ENCODE measurements around the gene ZNF672. TPM values are rescaled to one million over a fixed set of nuclear protein-coding genes. Genes with fewer than 3 reads are reported as not detected.
A peak's percentile ranks its signal among the peaks of the same experiment; 100 is the strongest.
"Not testable (repeated sequence)": the region's sequence is repeated elsewhere in the genome, so short reads cannot be mapped to it uniquely, and the experiment has no call there.

Gene ZNF672
- total RNA-seq, 1 experiment from 2014 or later = 29.8 TPM

DNA sequence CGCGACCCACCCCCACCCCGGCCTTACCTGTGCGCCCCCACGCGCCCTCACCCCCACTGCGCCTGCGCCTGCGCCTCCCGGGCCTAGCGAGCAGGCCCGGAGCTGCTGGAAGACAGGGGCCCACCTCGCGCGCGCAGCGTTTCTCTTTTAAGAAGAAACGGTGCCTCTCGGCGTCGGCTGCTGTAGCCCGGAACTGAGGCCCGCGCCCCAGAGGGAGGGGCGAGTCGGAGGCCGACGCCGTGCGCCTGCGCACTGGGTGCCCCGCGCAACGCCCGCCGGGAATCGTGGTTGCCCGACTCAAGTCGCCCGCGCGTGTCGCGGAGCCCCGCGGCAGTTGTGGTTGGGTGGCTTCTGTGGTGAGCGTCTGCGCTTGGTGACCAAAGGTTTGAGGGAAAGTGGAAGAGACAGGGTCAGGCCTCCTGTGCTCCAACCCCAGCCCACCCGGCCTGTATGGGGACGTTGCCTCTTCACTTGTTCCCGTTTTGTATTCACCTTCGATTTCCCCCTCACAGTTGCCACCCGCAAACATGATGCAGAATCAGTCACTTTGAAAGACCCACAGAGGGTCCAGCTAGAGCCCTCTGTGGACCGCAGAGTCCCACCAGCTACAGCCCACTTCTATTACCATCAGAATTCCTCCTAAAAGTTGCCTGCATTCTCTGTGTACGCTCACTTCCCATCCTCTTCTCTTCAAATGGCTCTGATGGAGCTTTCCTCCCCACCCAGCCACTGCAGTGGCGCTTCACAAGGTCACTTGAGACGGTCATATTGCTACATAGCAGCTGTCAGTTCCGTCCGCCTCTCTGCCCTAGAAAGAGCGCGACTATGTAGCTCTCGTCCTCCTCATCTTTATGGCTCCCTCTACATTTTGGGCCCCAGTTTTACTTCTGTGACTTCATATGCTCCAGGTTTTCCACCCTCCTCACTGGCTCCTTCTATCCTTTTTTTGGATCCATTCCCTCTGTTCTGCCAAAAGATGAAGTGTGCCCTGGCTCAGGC, 21.2 kb downstream of the ZNF672 start, which contains the start of gene ZNF692:
Gene ZNF692, minus strand, starts transcription at position 195 of the 999 bp plus-strand sequence. CDS start 776 bp downstream, outside the sequence.
- in situ Hi-C loops (cut with HindIII; ENCODE audit: low pct_unique_long_range_greater_than_20kb, low sequenced_read_pairs) = no loop called here
- DNase-seq (ENCODE audit: low read depth, low spot score) = peak; percentile 96

GRCh38 chr1:248860007-248860406, 22.0 kb downstream of the ZNF672 start:
- no peak for DNase-seq (ENCODE audit: low read depth, low spot score)
- in situ Hi-C loops (cut with HindIII; ENCODE audit: low pct_unique_long_range_greater_than_20kb, low sequenced_read_pairs) = no loop called here

DNA sequence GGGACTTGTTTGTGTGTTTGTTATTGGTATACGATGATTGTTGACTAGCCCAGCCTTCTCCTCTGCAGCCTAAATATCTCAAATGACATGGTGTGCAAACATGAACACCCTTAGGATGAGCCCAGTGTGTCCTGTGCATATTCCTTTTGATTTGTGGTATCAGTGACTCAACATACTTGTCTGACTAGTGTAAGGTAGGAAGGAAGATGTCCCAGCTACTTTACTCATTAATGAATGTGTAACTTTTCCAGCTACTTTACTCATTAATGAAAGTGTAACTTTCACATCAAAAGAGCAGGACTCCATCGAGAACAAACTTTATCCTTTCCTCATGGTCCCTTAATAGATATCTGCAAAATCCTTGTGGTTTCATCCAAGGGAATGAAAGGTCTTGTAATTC, 23.6 kb downstream of the ZNF672 start:
- no peak for DNase-seq (ENCODE audit: low read depth, low spot score)
- in situ Hi-C loops (cut with HindIII; ENCODE audit: low pct_unique_long_range_greater_than_20kb, low sequenced_read_pairs) = no loop called here

GRCh38 chr1:248862695-248862997, 24.6 kb downstream of the ZNF672 start:
- in situ Hi-C loops (cut with HindIII; ENCODE audit: low pct_unique_long_range_greater_than_20kb, low sequenced_read_pairs) = no loop called here
- DNase-seq (ENCODE audit: low read depth, low spot score) = no peak

- in situ Hi-C loops (cut with HindIII; ENCODE audit: low pct_unique_long_range_greater_than_20kb, low sequenced_read_pairs) = no loop called here
- DNase-seq (ENCODE audit: low read depth, low spot score) = peak; percentile 75
Measured at GRCh38 chr1:248862998-248863881, 25.2 kb downstream of the ZNF672 start.

DNA sequence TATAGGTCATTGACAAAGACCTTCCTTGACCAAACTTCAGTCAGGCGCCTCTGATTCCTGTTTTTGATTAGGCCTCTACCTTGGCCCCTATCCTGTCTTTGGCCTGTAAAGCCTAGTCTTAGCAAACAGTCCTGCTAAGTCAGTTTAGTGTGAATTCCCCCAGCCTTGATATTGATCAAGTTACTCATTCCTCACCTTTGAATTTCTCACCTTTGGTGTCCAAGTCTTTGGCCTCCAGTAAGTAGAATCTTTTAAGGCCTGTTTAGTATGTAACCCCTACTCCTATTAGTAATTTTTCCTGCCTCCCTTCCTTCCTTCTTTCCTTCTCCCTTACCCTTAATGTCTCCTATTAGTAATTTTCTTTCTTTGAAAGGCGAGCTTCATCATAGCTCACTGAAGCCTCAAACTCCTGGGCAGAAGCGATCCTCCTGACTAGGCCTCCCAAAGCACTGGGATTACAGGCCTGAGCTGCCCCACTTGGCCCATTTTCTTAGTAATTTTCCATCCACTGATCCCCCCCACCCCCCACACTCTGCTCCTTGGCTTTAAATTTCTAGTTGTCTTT, 33.9 kb downstream of the ZNF672 start:
- DNase-seq (ENCODE audit: low read depth, low spot score) = no peak
- in situ Hi-C loops (cut with HindIII; ENCODE audit: low pct_unique_long_range_greater_than_20kb, low sequenced_read_pairs) = no loop called here

DNA sequence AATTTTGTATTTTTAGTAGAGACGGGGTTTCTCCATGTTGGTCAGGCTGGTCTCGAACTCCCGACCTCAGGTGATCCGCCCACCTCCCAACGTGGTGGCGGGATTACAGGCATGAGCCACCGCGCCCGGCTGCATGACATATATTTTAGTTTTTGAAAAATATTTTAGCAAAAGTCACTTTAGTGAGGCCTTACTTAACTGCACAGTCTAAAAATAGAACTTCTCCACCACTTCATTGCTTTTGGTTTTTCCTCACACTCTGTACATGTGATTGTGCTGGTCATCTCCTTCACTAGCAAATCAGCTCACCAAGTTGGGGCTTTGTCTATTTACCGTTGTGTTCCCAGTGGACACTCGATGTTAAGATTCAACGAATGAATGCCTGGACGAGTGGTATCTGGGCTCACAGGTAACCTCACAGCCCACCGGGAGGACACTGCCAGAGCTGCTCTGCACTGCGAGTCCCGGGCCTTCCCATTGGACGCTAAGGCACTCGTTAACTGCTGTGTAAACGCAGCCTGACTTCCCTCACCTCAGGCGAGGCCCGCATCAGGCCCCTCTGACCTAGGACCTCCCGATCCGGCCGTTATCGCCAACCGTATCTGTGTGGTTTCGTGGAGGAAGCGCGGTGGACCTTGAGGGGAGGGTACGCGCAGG, 34.9 kb downstream of the ZNF672 start:
- in situ Hi-C loops (cut with HindIII; ENCODE audit: low pct_unique_long_range_greater_than_20kb, low sequenced_read_pairs) = no loop called here
- peak; percentile 78 for DNase-seq (ENCODE audit: low read depth, low spot score)

- in situ Hi-C loops (cut with HindIII; ENCODE audit: low pct_unique_long_range_greater_than_20kb, low sequenced_read_pairs) = no loop called here
- peak; percentile 97 for DNase-seq (ENCODE audit: low read depth, low spot score)
Measured at GRCh38 chr1:248873409-248873992, 35.5 kb downstream of the ZNF672 start.

- in situ Hi-C loops (cut with HindIII; ENCODE audit: low pct_unique_long_range_greater_than_20kb, low sequenced_read_pairs) = no loop called here
Measured at GRCh38 chr1:248873993-248874533, 36.0 kb downstream of the ZNF672 start.

GRCh38 chr1:248881261-248881660, 43.2 kb downstream of the ZNF672 start:
- no peak for DNase-seq (ENCODE audit: low read depth, low spot score)
- in situ Hi-C loops (cut with HindIII; ENCODE audit: low pct_unique_long_range_greater_than_20kb, low sequenced_read_pairs) = no loop called here

More at GRCh38 chr1:248873993-248874533, 36.0 kb downstream of the ZNF672 start:
- DNase-seq (ENCODE audit: low read depth, low spot score) = peak; percentile 91

DNA sequence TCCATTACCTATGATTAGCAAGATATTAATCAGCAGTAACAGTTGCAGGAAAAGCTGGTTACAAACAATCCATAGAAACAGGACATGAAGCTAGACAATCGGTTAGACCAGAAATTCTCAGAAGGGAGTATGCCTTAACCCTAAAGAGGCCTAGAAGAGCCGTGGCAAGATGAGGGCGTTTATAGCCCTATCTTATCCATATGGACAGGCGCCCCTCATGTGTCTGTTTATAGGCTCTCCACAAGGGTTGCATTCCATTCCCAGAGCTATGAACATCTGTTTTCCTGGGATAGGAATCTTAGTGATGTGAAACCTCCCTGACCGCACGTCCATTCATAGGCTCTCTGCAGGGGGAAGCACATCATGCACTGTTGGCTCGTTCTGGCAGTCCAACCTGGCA, 44.4 kb downstream of the ZNF672 start:
- DNase-seq (ENCODE audit: low read depth, low spot score); in situ Hi-C loops (cut with HindIII; ENCODE audit: low pct_unique_long_range_greater_than_20kb, low sequenced_read_pairs): not testable (repeated sequence)

DNA sequence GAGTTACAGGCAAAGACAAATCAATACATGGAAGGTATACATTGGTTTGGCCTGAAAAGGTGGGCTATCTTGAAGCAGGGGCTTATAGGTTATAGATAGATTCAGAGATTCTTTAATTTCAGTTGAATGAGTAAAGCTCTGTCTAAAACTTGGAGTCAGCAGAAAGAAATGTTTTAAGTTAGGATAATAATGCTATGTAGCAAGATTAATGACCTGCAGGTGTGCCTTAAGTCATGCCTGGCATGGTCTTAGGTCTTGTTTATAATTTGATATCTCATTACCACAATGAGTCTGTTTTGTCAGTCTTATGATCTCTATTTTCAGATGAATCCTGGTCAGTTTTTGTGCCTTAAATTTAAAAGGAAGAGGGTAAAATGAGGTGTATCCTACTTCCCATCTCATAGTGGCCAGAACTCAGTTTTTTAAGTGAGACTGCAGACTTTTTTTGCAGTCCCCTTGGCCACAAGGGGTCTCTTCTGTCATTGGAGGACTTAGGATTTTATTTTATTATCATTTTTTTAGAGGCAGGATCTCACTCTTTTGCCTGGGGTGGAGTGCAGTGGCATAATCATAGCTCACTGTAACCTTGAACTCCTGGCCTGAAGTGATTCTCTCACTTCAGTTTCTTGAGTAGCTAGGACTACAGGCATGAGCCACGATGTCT, 46.7 kb downstream of the ZNF672 start:
- DNase-seq (ENCODE audit: low read depth, low spot score) = no peak
- in situ Hi-C loops (cut with HindIII; ENCODE audit: low pct_unique_long_range_greater_than_20kb, low sequenced_read_pairs) = no loop called here

DNA sequence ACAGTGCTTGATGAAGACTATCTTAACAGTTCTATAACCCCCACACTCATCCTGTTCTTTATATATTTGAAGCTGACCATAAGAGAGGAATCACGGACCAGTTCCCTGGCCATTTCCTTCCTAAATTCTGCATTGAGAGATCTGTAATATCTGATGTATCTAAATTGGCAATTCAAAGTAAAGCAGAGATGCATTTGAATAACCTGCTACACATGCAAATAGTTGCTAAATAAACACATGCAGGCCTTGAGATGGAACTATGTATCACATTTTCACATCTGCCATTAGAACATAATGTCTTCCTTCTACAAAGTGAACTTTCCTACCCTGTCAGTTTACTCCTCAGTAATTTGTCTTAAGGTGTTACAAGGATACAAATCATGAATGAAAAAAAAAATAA, 47.6 kb downstream of the ZNF672 start:
- DNase-seq (ENCODE audit: low read depth, low spot score) = no peak
- in situ Hi-C loops (cut with HindIII; ENCODE audit: low pct_unique_long_range_greater_than_20kb, low sequenced_read_pairs) = no loop called here

DNA sequence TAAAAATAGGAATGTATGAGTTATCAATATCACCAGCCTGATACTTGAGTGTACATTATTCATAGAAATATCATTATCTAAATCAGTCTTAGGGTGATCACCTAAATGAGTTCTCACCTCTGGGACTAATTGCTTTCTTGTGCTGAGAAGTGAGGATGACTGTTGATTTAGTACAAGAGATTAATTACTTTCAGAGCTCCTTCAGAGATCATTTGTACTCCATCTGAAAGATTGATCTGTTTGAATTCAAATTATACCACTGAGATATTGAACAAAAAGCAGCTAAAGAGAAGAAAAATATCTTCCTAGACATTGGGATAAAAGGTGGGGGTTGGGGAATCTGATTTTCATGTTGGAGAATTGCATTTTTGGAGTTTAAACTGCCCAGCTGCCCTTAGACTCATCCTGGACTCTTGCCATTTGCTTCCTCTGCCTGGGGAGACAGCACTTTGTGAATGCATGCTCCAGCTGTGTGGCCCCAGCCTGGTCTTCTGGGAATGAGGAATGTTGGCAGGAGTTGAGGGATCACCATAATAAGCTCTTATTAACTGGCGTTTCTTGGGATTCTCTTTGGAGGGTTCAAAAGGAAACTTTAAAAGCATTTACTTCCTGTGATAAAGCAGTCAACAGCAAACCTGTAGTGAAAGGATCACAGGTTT, 48.3 kb downstream of the ZNF672 start:
- DNase-seq (ENCODE audit: low read depth, low spot score) = no peak
- in situ Hi-C loops (cut with HindIII; ENCODE audit: low pct_unique_long_range_greater_than_20kb, low sequenced_read_pairs) = no loop called here

DNA sequence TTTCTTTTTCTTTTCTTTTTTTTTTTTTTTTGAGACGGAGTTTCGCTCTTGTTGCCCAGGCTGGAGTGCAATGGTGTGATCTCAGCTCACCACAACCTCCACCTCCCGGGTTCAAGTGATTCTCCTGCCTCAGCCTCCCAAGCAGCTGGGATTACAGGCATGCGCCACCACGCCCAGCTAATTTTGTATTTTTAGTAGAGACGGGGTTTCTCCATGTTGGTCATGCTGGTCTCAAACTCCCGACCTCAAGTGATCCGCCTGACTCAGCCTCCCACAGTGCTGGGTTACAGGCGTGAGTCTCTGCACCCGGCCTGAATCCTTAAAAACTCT, 51.9 kb downstream of the ZNF672 start:
- in situ Hi-C loops (cut with HindIII; ENCODE audit: low pct_unique_long_range_greater_than_20kb, low sequenced_read_pairs) = not testable (repeated sequence)

More for the DNA sequence above, 51.9 kb downstream of the ZNF672 start:
- DNase-seq (ENCODE audit: low read depth, low spot score) = not testable (repeated sequence)

All from SK-MEL-5 (cell line).